Mesenchymal stem cell (in vitro differentiated cells and primary cell): Measurements from ENCODE around the gene FTO.
A peak's percentile ranks its signal among the peaks of the same experiment; 100 is the strongest.

Experiments used
- DNase-seq: peaks from one replicate; pipeline ENCODE4 v3.0.0-alpha.2; 2013
- H2AFZ ChIP-seq: one replicate; pipeline ENCODE4 v1.6.1; 2013; ENCODE audit warnings: low read depth, mild to moderate bottlenecking, control low read depth, inconsistent platforms, low read length, moderate library complexity
- H2AK5ac ChIP-seq: 2 replicates; pipeline ENCODE4 v1.6.1; 2013; ENCODE audit warnings: low read length, moderate library complexity, mild to moderate bottlenecking, inconsistent platforms; ENCODE audit not compliant: severe bottlenecking
- H2BK120ac ChIP-seq: one replicate; pipeline ENCODE4 v1.6.1; 2013; ENCODE audit warnings: low read depth, mild to moderate bottlenecking, inconsistent platforms, low read length, moderate library complexity
- H2BK12ac ChIP-seq, 2 experiments: one replicate each; pipeline ENCODE4 v1.6.1; 2013; ENCODE audit warnings: inconsistent platforms in 2 of 2, low read length in 2 of 2, mild to moderate bottlenecking in 2 of 2, moderate library complexity in 2 of 2, control low read depth in 1 of 2
- H2BK15ac ChIP-seq: one replicate; pipeline ENCODE4 v1.6.1; 2013; ENCODE audit warnings: mild to moderate bottlenecking, low read depth, inconsistent platforms; ENCODE audit not compliant: poor library complexity, severe bottlenecking
- H2BK5ac ChIP-seq: 2 replicates; pipeline ENCODE4 v1.6.1; 2013; ENCODE audit warnings: low read depth, mild to moderate bottlenecking, low read length, control low read depth, inconsistent platforms; ENCODE audit not compliant: poor library complexity, severe bottlenecking
- H3K14ac ChIP-seq, 2 experiments: one replicate each; pipeline ENCODE4 v1.6.1; 2013; ENCODE audit warnings: inconsistent platforms in 2 of 2, low read length in 2 of 2, control low read depth in 1 of 2, mild to moderate bottlenecking in 1 of 2, moderate library complexity in 1 of 2
- H3K18ac ChIP-seq, 2 experiments: one replicate each; pipeline ENCODE4 v1.6.1; 2013; ENCODE audit warnings: inconsistent platforms in 2 of 2, low read length in 2 of 2, control low read depth in 1 of 2, low read depth in 1 of 2, mild to moderate bottlenecking in 1 of 2
- H3K23ac ChIP-seq, 2 experiments: one replicate each; pipeline ENCODE4 v1.6.1; 2013; ENCODE audit warnings: inconsistent platforms in 2 of 2, low read length in 2 of 2, mild to moderate bottlenecking in 2 of 2, moderate library complexity in 2 of 2, control low read depth in 1 of 2
- H3K27ac ChIP-seq: 2 replicates; pipeline ENCODE4 v1.5.1; 2013; ENCODE audit warnings: mild to moderate bottlenecking, moderate library complexity, low read length, control low read depth, inconsistent platforms; ENCODE audit not compliant: poor library complexity, severe bottlenecking
- H3K27me3 ChIP-seq, 2 experiments: 2 replicates each; pipeline versions ENCODE4 v1.6.1 to v1.7.0; 2013; ENCODE audit warnings: low read length in 2 of 2, mild to moderate bottlenecking in 2 of 2, moderate library complexity in 2 of 2, control low read depth in 1 of 2, inconsistent platforms in 1 of 2; ENCODE audit not compliant: control insufficient read depth in 1 of 2, insufficient read depth in 1 of 2
- H3K36me3 ChIP-seq, 2 experiments: 2 replicates each; pipeline versions ENCODE4 v1.6.1 to v1.7.0; 2013; ENCODE audit warnings: low read length in 2 of 2, control low read depth in 1 of 2, inconsistent platforms in 1 of 2, low read depth in 1 of 2, mild to moderate bottlenecking in 1 of 2; ENCODE audit not compliant: insufficient read depth in 2 of 2, control insufficient read depth in 1 of 2
- H3K4ac ChIP-seq, 2 experiments: one replicate each; pipeline ENCODE4 v1.6.1; 2013; ENCODE audit warnings: inconsistent platforms in 2 of 2, low read length in 2 of 2, mild to moderate bottlenecking in 2 of 2, moderate library complexity in 2 of 2, control low read depth in 1 of 2, low read depth in 1 of 2
- H3K4me1 ChIP-seq: 2 replicates; pipeline ENCODE4 v1.6.1; 2013; ENCODE audit warnings: low read depth, low read length, control low read depth; ENCODE audit not compliant: control insufficient read depth, insufficient read depth
- H3K4me2 ChIP-seq: 2 replicates; pipeline ENCODE4 v1.6.1; 2013; ENCODE audit warnings: low read length, mild to moderate bottlenecking, inconsistent platforms; ENCODE audit not compliant: poor library complexity, severe bottlenecking
- H3K4me3 ChIP-seq, 2 experiments: 2 replicates each; pipeline versions ENCODE4 v1.5.1 to v1.7.0; 2013; ENCODE audit warnings: low read length in 2 of 2, mild to moderate bottlenecking in 2 of 2, control low read depth in 1 of 2, low read depth in 1 of 2; ENCODE audit not compliant: insufficient read depth in 1 of 2
- H3K79me1 ChIP-seq: replicated peaks from 2 replicates; pipeline ENCODE4 v1.6.1; 2013; ENCODE audit warnings: mild to moderate bottlenecking, control low read depth, low read length, inconsistent platforms; ENCODE audit not compliant: poor library complexity, severe bottlenecking
- H3K9ac ChIP-seq: 2 replicates; pipeline ENCODE4 v1.7.0; 2013; ENCODE audit warnings: mild to moderate bottlenecking, low read length, moderate library complexity
- H3K9me3 ChIP-seq: 2 replicates; pipeline ENCODE4 v1.7.0; 2013; ENCODE audit warnings: mild to moderate bottlenecking, low read length; ENCODE audit not compliant: control insufficient read depth
- H4K8ac ChIP-seq: one replicate; pipeline ENCODE4 v1.6.1; 2013; ENCODE audit warnings: inconsistent platforms, mild to moderate bottlenecking, low read length, moderate library complexity
- H4K91ac ChIP-seq: one replicate; pipeline ENCODE4 v1.6.1; 2013; ENCODE audit warnings: mild to moderate bottlenecking, low read length, inconsistent platforms
- WGBS: methylation state at CpG from one replicate; pipeline ENCODE4 v1.1.7; 2013; ENCODE audit warnings: mixed read lengths; 5-methylcytosine and 5-hydroxymethylcytosine counted together

The FTO gene

GRCh38 chr16:53995378-53995777 lies 291.4 kb downstream of the FTO start:
- Histone ChIP-seq H4K91ac (no peak overlapping the region), H2BK12ac (no peak overlapping the region), H2BK15ac (no peak overlapping the region), H3K27ac (no peak overlapping the region), H3K4ac (no peak overlapping the region), H3K4me1 (peaks cover 10% of the 10 kb centered on the region), H3K4me2 (no peak overlapping the region), H3K14ac (no peak overlapping the region), H4K8ac (no peak overlapping the region), H2AFZ (no peak overlapping the region), H3K23ac (no peak overlapping the region), H3K27me3 (no peaks in the 10 kb centered on the region), H3K18ac (no peak overlapping the region), H2BK5ac (no peak overlapping the region), H3K36me3 (no peaks in the 10 kb centered on the region), H2AK5ac (no peak overlapping the region), H3K79me1 (peaks cover 12% of the 10 kb centered on the region), H3K9ac (no peak overlapping the region), H3K9me3 (no peaks in the 10 kb centered on the region), H2BK120ac (no peak overlapping the region), H3K4me3 (no peak overlapping the region)
- 96% methylated on average over 6 of the region's 6 CpGs for WGBS
- no peak for DNase-seq

- Histone ChIP-seq H3K27me3 (no peaks in the 10 kb centered on the region), H2AK5ac (no peak overlapping the region), H2BK15ac (no peak overlapping the region), H3K4ac (no peak overlapping the region), H3K14ac (no peak overlapping the region), H3K9ac (no peak overlapping the region), H3K18ac (no peak overlapping the region), H3K79me1 (peaks cover 12% of the 10 kb centered on the region), H3K27ac (no peak overlapping the region), H2BK5ac (no peak overlapping the region), H2BK120ac (no peak overlapping the region), H2AFZ (no peak overlapping the region), H4K8ac (no peak overlapping the region), H2BK12ac (no peak overlapping the region), H3K4me2 (no peak overlapping the region), H3K36me3 (no peaks in the 10 kb centered on the region), H3K4me1 (peaks cover 3% of the 10 kb centered on the region), H3K23ac (no peak overlapping the region), H3K4me3 (no peak overlapping the region), H4K91ac (no peak overlapping the region), H3K9me3 (no peaks in the 10 kb centered on the region)
- 94% methylated on average over 3 of the region's 5 CpGs for WGBS
- DNase-seq, result no peak
Measured at GRCh38 chr16:53996961-53997360, 293.0 kb downstream of the FTO start.

GRCh38 chr16:53998024-53998810 lies 294.3 kb downstream of the FTO start:
- H3K27me3 ChIP-seq, result no peaks in the 10 kb centered on the region
- no peak overlapping the region for H4K91ac ChIP-seq
- 98% methylated on average over 4 of the region's 5 CpGs for WGBS
- no peak overlapping the region for H2AFZ ChIP-seq
- H3K9me3 ChIP-seq, result no peaks in the 10 kb centered on the region
- no peak overlapping the region for H2BK5ac ChIP-seq
- no peak for DNase-seq
- H2BK120ac ChIP-seq, result no peak overlapping the region
- no peak overlapping the region for H3K14ac ChIP-seq
- H2AK5ac ChIP-seq, result no peak overlapping the region
- H3K4me2 ChIP-seq, result no peak overlapping the region
- H3K23ac ChIP-seq, result no peak overlapping the region
- no peaks in the 10 kb centered on the region for H3K4me1 ChIP-seq
- no peak overlapping the region for H3K4me3 ChIP-seq
- peaks cover 12% of the 10 kb centered on the region for H3K79me1 ChIP-seq
- no peak overlapping the region for H4K8ac ChIP-seq
- no peak overlapping the region for H3K18ac ChIP-seq
- no peak overlapping the region for H3K9ac ChIP-seq
- no peak overlapping the region for H2BK12ac ChIP-seq
- H3K27ac ChIP-seq, result no peak overlapping the region
- no peaks in the 10 kb centered on the region for H3K36me3 ChIP-seq
- H3K4ac ChIP-seq, result peak overlapping the region in 1 of 2 experiments; percentile 26
- no peak overlapping the region for H2BK15ac ChIP-seq

- whole genome bisulfite sequencing, result 23% methylated on average over 5 of the region's 5 CpGs
Measured at GRCh38 chr16:53998966-53999522, 295.1 kb downstream of the FTO start.

More at GRCh38 chr16:53998966-53999522, 295.1 kb downstream of the FTO start:
- H3K79me1 ChIP-seq, result peaks cover 12% of the 10 kb centered on the region
- H3K4me3 ChIP-seq, result no peak overlapping the region
- H3K18ac ChIP-seq, result no peak overlapping the region
- H3K27me3 ChIP-seq, result no peaks in the 10 kb centered on the region
- H2AK5ac ChIP-seq, result no peak overlapping the region
- H3K9ac ChIP-seq, result no peak overlapping the region
- no peak overlapping the region for H2BK120ac ChIP-seq
- no peak overlapping the region for H2BK12ac ChIP-seq
- no peaks in the 10 kb centered on the region for H3K9me3 ChIP-seq
- DNase-seq, result peak; percentile 33
- H3K23ac ChIP-seq, result no peak overlapping the region
- no peaks in the 10 kb centered on the region for H3K36me3 ChIP-seq
- H2AFZ ChIP-seq, result no peak overlapping the region
- H2BK15ac ChIP-seq, result no peak overlapping the region
- H3K4me2 ChIP-seq, result no peak overlapping the region
- no peak overlapping the region for H4K91ac ChIP-seq
- H4K8ac ChIP-seq, result no peak overlapping the region
- H3K27ac ChIP-seq, result no peak overlapping the region
- H2BK5ac ChIP-seq, result no peak overlapping the region
- H3K14ac ChIP-seq, result no peak overlapping the region
- H3K4ac ChIP-seq, result no peak overlapping the region
- H3K4me1 ChIP-seq, result no peaks in the 10 kb centered on the region
